Right lobe of liver (tissue), 6 donors: ENCODE measurements around the gene EHD1. TPM values are rescaled to one million over a fixed set of nuclear protein-coding genes. Genes with fewer than 3 reads are reported as not detected.
A peak's percentile ranks its signal among the peaks of the same experiment; 100 is the strongest.

Experiments used
- ATAC-seq, 4 donors: fragments of 200-7000 bp; cut with Tn5 transposase; one replicate each; pipeline ENCODE4 v1.9.1; 2020; ENCODE audit warnings: mild to moderate bottlenecking in 4 of 4, moderate library complexity in 4 of 4
- DNase-seq, 3 donors: peaks; one replicate each; pipeline ENCODE4 v3.0.0-alpha.2; 2020
- H3K27ac ChIP-seq, 3 donors: fragments of 200-600 bp; one replicate each; pipeline ENCODE4 v1.8.0; 2022
- H3K27me3 ChIP-seq, 2 donors: fragments of 200-600 bp; one replicate each; pipeline ENCODE4 v1.8.0; 2022
- H3K36me3 ChIP-seq, 4 donors: fragments of 200-600 bp; sonication (generic) in 1 of 4; one replicate each; pipeline versions ENCODE4 v1.5.1 to v1.8.0; 2017 to 2022; ENCODE audit warnings: control low read depth in 1 of 4
- H3K4me1 ChIP-seq, 4 donors: fragments of 200-600 bp; sonication (generic) in 1 of 4; one replicate each; pipeline versions ENCODE4 v1.5.1 to v1.8.0; 2017 to 2022; ENCODE audit warnings: control low read depth in 1 of 4
- H3K4me3 ChIP-seq, 3 donors: fragments of 200-600 bp; one replicate each; pipeline ENCODE4 v1.8.0; 2022
- H3K9me3 ChIP-seq, 4 donors: fragments of 200-600 bp; sonication (generic) in 1 of 4; one replicate each; pipeline versions ENCODE4 v1.5.1 to v1.8.0; 2017 to 2022; ENCODE audit warnings: control low read depth in 1 of 4
- CTCF ChIP-seq, 4 donors: fragments of 200-600 bp in 3 of 4; fragments of 450-650 bp in 1 of 4; IDR thresholded peaks; one replicate each; pipeline versions ENCODE4 v1.5.1 to v1.8.0; 2016 to 2022; ENCODE audit warnings: antibody characterized with exemption in 4 of 4, mild to moderate bottlenecking in 2 of 4
- POLR2A ChIP-seq: fragments of 450-650 bp; IDR thresholded peaks from one replicate; pipeline ENCODE4 v1.6.1; 2017; ENCODE audit warnings: antibody characterized with exemption, mild to moderate bottlenecking
- WGBS: methylation state at CpG from one replicate; pipeline ENCODE4 v1.1.6; 2018; ENCODE audit warnings: low coverage, low lambda C conversion rate; ENCODE audit not compliant: insufficient coverage; ENCODE audit errors: missing lambda C conversion rate; 5-methylcytosine and 5-hydroxymethylcytosine counted together
- intact Hi-C, 2 donors: fragments of 100-400 bp; cut with DNase I; formaldehyde crosslinking; loops; one replicate each; pipeline versions ENCODE4 v1.11.2 to v1.14.1; 2022
- total RNA-seq, 6 experiments: library from RNA; depleted of rRNA in 2 of 6; stranded (reverse); fragments of >200 nt in 2 of 6; fragmentation: NEBNext Ultra II Directional in 3 of 6; extraction: Animal tissue kit (Norgen Biotek cat#: 25700) in 3 of 6; gene quantifications; one replicate each; pipeline versions ENCODE4 v1.1.0 to v1.2.4, GENCODE V29; 2016 to 2023
- donor health status: DM: no; HTN: yes; CAD: no.
- donor health status: DM: no; HTN: no; CAD: no.
- donor health status: DM: no; HTN: no; CAD: no.
- donor health status: DM: no; HTN: yes; CAD: no.
- donor health status: DM: no; HTN: yes; CAD: no.

Gene EHD1
- total RNA-seq, 6 experiments from 2014 or later = 18.8 to 36.1 (median 26.3) TPM

GRCh38 chr11:64891880-64892279 lies 13.5 kb upstream of the EHD1 start:
- Histone ChIP-seq H3K27me3 (no peaks in the 10 kb centered on the region), H3K27ac (peak overlapping the region in 2 of 3 donors; percentile 90 to 95), H3K4me3 (peak overlapping the region; percentile 75 to 91 (median 91)), H3K36me3 (no peaks in the 10 kb centered on the region), H3K9me3 (no peaks in the 10 kb centered on the region), H3K4me1 (peaks cover 0 to 48% (median 14%) of the 10 kb centered on the region in 4 donors)
- DNase-seq = peak in 1 of 3 donors; percentile 49
- no peak for ATAC-seq
- 40% methylated on average over 5 of the region's 5 CpGs for WGBS
- intact Hi-C loops = no loop called here
- TF ChIP-seq POLR2A (no peak), CTCF (IDR thresholded peaks at IDR 0.05) (no peak)

GRCh38 chr11:64891215-64891848 lies 12.9 kb upstream of the EHD1 start:
- intact Hi-C loops = no loop called here
- no peaks in the 10 kb centered on the region for H3K36me3 ChIP-seq
- peaks cover 0 to 49% (median 14%) of the 10 kb centered on the region in 4 donors for H3K4me1 ChIP-seq
- DNase-seq (peak; percentile 62 to 89 (median 85)), ATAC-seq (peak; percentile 22 to 45 (median 34))
- 33% methylated on average over 13 of the region's 25 CpGs for WGBS
- H3K9me3 ChIP-seq = no peaks in the 10 kb centered on the region
- peak overlapping the region; percentile 75 to 91 (median 91) for H3K4me3 ChIP-seq
- H3K27ac ChIP-seq = peak overlapping the region in 2 of 3 donors; percentile 90 to 95
- no peaks in the 10 kb centered on the region for H3K27me3 ChIP-seq
- TF ChIP-seq CTCF (IDR thresholded peaks at IDR 0.05) (no peak), POLR2A (no peak)

- H3K36me3 ChIP-seq = no peaks in the 10 kb centered on the region
- peak overlapping the region in 2 of 3 donors; percentile 90 to 95 for H3K27ac ChIP-seq
- H3K4me3 ChIP-seq = peak overlapping the region; percentile 75 to 91 (median 91)
Measured at GRCh38 chr11:64890522-64890939, 12.1 kb upstream of the EHD1 start.

GRCh38 chr11:64888729-64889511 lies 10.5 kb upstream of the EHD1 start:
- ATAC-seq (no peak), DNase-seq (no peak)
- H3K36me3 ChIP-seq = no peaks in the 10 kb centered on the region

More at GRCh38 chr11:64890522-64890939, 12.1 kb upstream of the EHD1 start:
- TF ChIP-seq CTCF (IDR thresholded peaks at IDR 0.05) (no peak), POLR2A (no peak)
- ATAC-seq (no peak), DNase-seq (no peak)
- WGBS = 24% methylated on average over 6 of the region's 7 CpGs
- no peaks in the 10 kb centered on the region for H3K9me3 ChIP-seq
- no peaks in the 10 kb centered on the region for H3K27me3 ChIP-seq
- intact Hi-C loops = no loop called here
- peaks cover 0 to 57% (median 14%) of the 10 kb centered on the region in 4 donors for H3K4me1 ChIP-seq

More at GRCh38 chr11:64888729-64889511, 10.5 kb upstream of the EHD1 start:
- H3K27me3 ChIP-seq = no peaks in the 10 kb centered on the region
- intact Hi-C loops = no loop called here
- H3K4me1 ChIP-seq = peaks cover 0 to 50% (median 10%) of the 10 kb centered on the region in 4 donors
- H3K9me3 ChIP-seq = no peaks in the 10 kb centered on the region
- 28% methylated on average over 5 of the region's 9 CpGs for WGBS
- TF ChIP-seq CTCF (IDR thresholded peaks at IDR 0.05) = no peak
- TF ChIP-seq POLR2A = no peak
- no peak overlapping the region for H3K4me3 ChIP-seq
- no peak overlapping the region for H3K27ac ChIP-seq
